Liver (tissue), 9 donors: ENCODE data around the gene DNAJC15. TPM values are rescaled to one million over a fixed set of nuclear protein-coding genes. Genes with fewer than 3 reads are reported as not detected.

Source experiments
- DNase-seq: peaks from one replicate; pipeline ENCODE4 v3.0.0-alpha.2; 2017; ENCODE audit warnings: low spot score
- H3K27ac ChIP-seq, 2 donors: one replicate each; pipeline ENCODE4 v1.7.0; 2013; ENCODE audit warnings: inconsistent platforms in 2 of 2, low read length in 2 of 2, control low read depth in 1 of 2, low read depth in 1 of 2, mild to moderate bottlenecking in 1 of 2
- H3K27me3 ChIP-seq, 4 donors: one replicate each; pipeline versions ENCODE4 v1.6.1 to v1.7.0; 2013; ENCODE audit warnings: low read length in 3 of 4, inconsistent platforms in 1 of 4, mild to moderate bottlenecking in 1 of 4, moderate library complexity in 1 of 4; ENCODE audit not compliant: control insufficient read depth in 4 of 4, insufficient read depth in 4 of 4
- H3K36me3 ChIP-seq, 4 donors: one replicate each; pipeline versions ENCODE4 v1.6.1 to v1.7.0; 2013; ENCODE audit warnings: low read length in 3 of 4, mild to moderate bottlenecking in 3 of 4, low read depth in 1 of 4, moderate library complexity in 1 of 4; ENCODE audit not compliant: control insufficient read depth in 4 of 4, insufficient read depth in 3 of 4
- H3K4me1 ChIP-seq, 4 donors: one replicate each; pipeline versions ENCODE4 v1.6.1 to v1.7.0; 2013; ENCODE audit warnings: low read length in 3 of 4, mild to moderate bottlenecking in 3 of 4, moderate library complexity in 1 of 4; ENCODE audit not compliant: control insufficient read depth in 4 of 4, insufficient read depth in 4 of 4
- H3K4me3 ChIP-seq, 3 donors: one replicate each; pipeline versions ENCODE4 v1.6.1 to v1.7.0; 2013; ENCODE audit warnings: low read length in 3 of 3, control low read depth in 1 of 3, low read depth in 1 of 3, mild to moderate bottlenecking in 1 of 3
- H3K9ac ChIP-seq, 2 donors: one replicate each; pipeline ENCODE4 v1.7.0; 2013; ENCODE audit warnings: low read length in 2 of 2, mild to moderate bottlenecking in 2 of 2, moderate library complexity in 2 of 2, control low read depth in 1 of 2, low read depth in 1 of 2
- H3K9me3 ChIP-seq, 4 donors: one replicate each; pipeline versions ENCODE4 v1.6.1 to v1.7.0; 2013; ENCODE audit warnings: low read length in 3 of 4; ENCODE audit not compliant: control insufficient read depth in 4 of 4
- ATF3 ChIP-seq: IDR thresholded peaks from 2 replicates; pipeline ENCODE4 v1.6.1; 2016; ENCODE audit warnings: antibody characterized with exemption
- CTCF ChIP-seq: fragments of 150-350 bp; IDR thresholded peaks from 2 replicates; pipeline ENCODE4 v1.5.1; 2017; ENCODE audit warnings: improper control_type of control experiment, low read depth, low read length; ENCODE audit not compliant: missing input control
- EGR1 ChIP-seq, 2 donors: IDR thresholded peaks; 2 replicates each; pipeline ENCODE4 v1.6.1; 2016 to 2018; ENCODE audit warnings: antibody characterized with exemption in 2 of 2, low read depth in 2 of 2
- FOXA1 ChIP-seq: IDR thresholded peaks from 2 replicates; pipeline ENCODE4 v1.6.1; 2016; ENCODE audit warnings: antibody characterized with exemption
- FOXA2 ChIP-seq: IDR thresholded peaks from 2 replicates; pipeline ENCODE4 v1.6.1; 2016; ENCODE audit warnings: antibody characterized with exemption
- GABPA ChIP-seq, 2 donors: IDR thresholded peaks in 1 of 2; conservative IDR thresholded peaks in 1 of 2; 2 replicates each; pipeline ENCODE4 v1.6.1; 2016; ENCODE audit warnings: antibody characterized with exemption in 2 of 2, mild to moderate bottlenecking in 1 of 2, moderate library complexity in 1 of 2
- HNF4G ChIP-seq: IDR thresholded peaks from 2 replicates; pipeline ENCODE4 v1.6.1; 2016; ENCODE audit warnings: antibody characterized with exemption
- JUND ChIP-seq, 2 donors: IDR thresholded peaks; 2 replicates each; pipeline ENCODE4 v1.6.1; 2016; ENCODE audit warnings: antibody characterized with exemption in 2 of 2
- MAX ChIP-seq: IDR thresholded peaks from 2 replicates; pipeline ENCODE4 v1.6.1; 2016; ENCODE audit warnings: antibody characterized with exemption
- NR2F2 ChIP-seq: IDR thresholded peaks from 2 replicates; pipeline ENCODE4 v1.6.1; 2016; ENCODE audit warnings: antibody characterized with exemption
- RAD21 ChIP-seq, 2 donors: IDR thresholded peaks; 2 replicates each; pipeline ENCODE4 v1.6.1; 2016; ENCODE audit warnings: antibody characterized with exemption in 2 of 2, mild to moderate bottlenecking in 2 of 2
- REST ChIP-seq: IDR thresholded peaks from 2 replicates; pipeline ENCODE4 v1.6.1; 2016; ENCODE audit warnings: antibody characterized with exemption, mild to moderate bottlenecking
- RXRA ChIP-seq, 2 donors: IDR thresholded peaks; 2 replicates each; pipeline ENCODE4 v1.6.1; 2017 to 2018; ENCODE audit warnings: antibody characterized with exemption in 2 of 2, mild to moderate bottlenecking in 1 of 2
- SP1 ChIP-seq: IDR thresholded peaks from 2 replicates; pipeline ENCODE4 v1.6.1; 2018; ENCODE audit warnings: antibody characterized with exemption, mild to moderate bottlenecking
- YY1 ChIP-seq: IDR thresholded peaks from 2 replicates; pipeline ENCODE4 v1.6.1; 2016; ENCODE audit warnings: antibody characterized with exemption, mild to moderate bottlenecking
- ZBTB33 ChIP-seq: IDR thresholded peaks from 2 replicates; pipeline ENCODE4 v1.6.1; 2016; ENCODE audit warnings: antibody characterized with exemption
- WGBS: extraction: QIAGEN DNeasy Blood & Tissue Kit; methylation state at CpG from one replicate; pipeline ENCODE4 v1.1.7; 2013; 5-methylcytosine and 5-hydroxymethylcytosine counted together
- polyA plus RNA-seq, 2 donors: library from polyadenylated mRNA; stranded (reverse) in 1 of 2; unstranded in 1 of 2; fragments of 200-250 nt in 1 of 2; fragments of >200 nt in 1 of 2; fragmentation: Nextera tagmentation in 1 of 2; extraction: Ambion mirVana in 1 of 2; gene quantifications; one replicate each; pipeline versions ENCODE4 v1.2.1 to v1.2.3, GENCODE V29; 2013 to 2015
- total RNA-seq, 2 donors: library from RNA; depleted of rRNA; stranded (reverse); fragments of >200 nt; gene quantifications; one replicate each; pipeline ENCODE4 v1.2.3, GENCODE V29; 2014
- donor health status: healthy.
- donor health status: healthy.
- donor health status: healthy.
- donor health status: healthy.
- donor health status: healthy.

Gene DNAJC15
- total and polyA plus RNA-seq, 4 donors: 5.8 to 55.4 (median 14.0) TPM

GRCh38 chr13:43002021-43002420 is 21.4 kb upstream of the DNAJC15 start (continued):
- TF ChIP-seq CTCF: no peak

GRCh38 chr13:43003010-43003409 is 20.4 kb upstream of the DNAJC15 start:
- H3K9ac ChIP-seq: no peak overlapping the region
- DNase-seq: no peak
- TF ChIP-seq NR2F2: no peak
- TF ChIP-seq ZBTB33: no peak
- TF ChIP-seq MAX: no peak
- TF ChIP-seq JUND (IDR thresholded peaks at IDR 0.05): no peak
- no peak for TF ChIP-seq FOXA1
- TF ChIP-seq GABPA (IDR thresholded peaks at IDR 0.05 in 1 of 2, conservative IDR thresholded peaks at IDR 0.05 in 1 of 2): no peak
- TF ChIP-seq HNF4G: no peak
- TF ChIP-seq SP1: no peak
- TF ChIP-seq REST: no peak
- TF ChIP-seq YY1: no peak
- TF ChIP-seq RAD21 (IDR thresholded peaks at IDR 0.05): no peak
- TF ChIP-seq RXRA (IDR thresholded peaks at IDR 0.05): no peak
- H3K36me3 ChIP-seq: no peaks in the 10 kb centered on the region
- H3K4me3 ChIP-seq: no peak overlapping the region
- no peaks in the 10 kb centered on the region for H3K27me3 ChIP-seq
- no peaks in the 10 kb centered on the region for H3K4me1 ChIP-seq
- 94% methylated on average over 2 of the region's 2 CpGs for WGBS
- H3K27ac ChIP-seq: no peak overlapping the region
- no peaks in the 10 kb centered on the region for H3K9me3 ChIP-seq

GRCh38 chr13:43003729-43004128 is 19.7 kb upstream of the DNAJC15 start:
- Histone ChIP-seq H3K27ac (no peak overlapping the region), H3K4me3 (no peak overlapping the region), H3K27me3 (no peaks in the 10 kb centered on the region), H3K9ac (no peak overlapping the region), H3K36me3 (no peaks in the 10 kb centered on the region), H3K4me1 (no peaks in the 10 kb centered on the region), H3K9me3 (no peaks in the 10 kb centered on the region)
- no peak for TF ChIP-seq EGR1 (IDR thresholded peaks at IDR 0.05; ENCODE audit: low read depth in 2 of 2)
- TF ChIP-seq ATF3: no peak
- no peak for TF ChIP-seq FOXA2
- TF ChIP-seq RXRA (IDR thresholded peaks at IDR 0.05): no peak
- no peak for TF ChIP-seq JUND (IDR thresholded peaks at IDR 0.05)
- no peak for TF ChIP-seq HNF4G
- no peak for TF ChIP-seq FOXA1
- no peak for TF ChIP-seq NR2F2
- no peak for TF ChIP-seq ZBTB33
- 94% methylated on average over 6 of the region's 6 CpGs for WGBS
- DNase-seq: no peak
